ENCODE results near the gene LRRC74B. TPM values are rescaled to one million over a fixed set of nuclear protein-coding genes. Genes with fewer than 3 reads are reported as not detected.

LRRC74B gene
- polyA plus RNA-seq, 3 donors, result not detected

DNA sequence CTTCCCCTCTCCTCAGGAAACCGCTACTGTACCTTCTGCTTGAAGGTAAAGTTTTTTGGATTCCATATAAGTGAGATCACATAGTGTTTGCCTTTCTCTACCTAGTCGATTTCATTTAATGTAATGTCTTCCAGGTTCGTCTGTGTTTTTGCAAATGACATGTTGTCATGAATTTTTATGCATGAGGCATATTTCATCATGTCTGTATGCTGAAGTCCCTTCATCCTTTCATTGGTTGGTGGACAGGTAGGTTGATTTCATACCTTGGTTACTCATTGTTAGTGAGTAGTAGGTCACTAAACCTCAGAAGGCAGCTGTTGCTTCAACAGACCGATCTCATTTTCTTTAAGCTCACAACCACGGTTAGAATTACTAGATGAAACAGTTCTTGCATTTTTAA, 60.3 kb downstream of the LRRC74B start:
- Histone ChIP-seq H3K27me3 (ENCODE audit: control insufficient read depth in 2 of 2, insufficient read depth in 2 of 2, low read length in 2 of 2) (no peaks in the 10 kb centered on the region), H3K79me2 (ENCODE audit: insufficient read depth, low read length) (no peaks in the 10 kb centered on the region), H3K9me3 (replicated peaks in 1 of 2; ENCODE audit: control insufficient read depth in 1 of 2, insufficient read depth in 1 of 2, low read length in 2 of 2) (no peaks in the 10 kb centered on the region), H3K27ac (ENCODE audit: low read depth in 1 of 2, low read length in 2 of 2) (no peak overlapping the region), H3K36me3 (replicated peaks in 1 of 2; ENCODE audit: control insufficient read depth in 1 of 2, insufficient read depth in 2 of 2, low read length in 2 of 2) (no peaks in the 10 kb centered on the region), H3K4me1 (ENCODE audit: control insufficient read depth in 1 of 2, insufficient read depth in 2 of 2, low read length in 2 of 2) (peaks cover 4 to 6% of the 10 kb centered on the region in 2 donors), H3K4me3 (replicated peaks in 1 of 3; ENCODE audit: low read depth in 2 of 3, low read length in 3 of 3) (no peak overlapping the region), H2AFZ (ENCODE audit: insufficient read depth, low read depth, low read length, poor library complexity, severe bottlenecking) (no peak overlapping the region), H4K20me1 (ENCODE audit: insufficient read depth, low read length) (no peaks in the 10 kb centered on the region), H3K9ac (ENCODE audit: insufficient read depth, low read length, poor library complexity, severe bottlenecking) (no peak overlapping the region), H3K4me2 (replicated peaks; ENCODE audit: extremely low read depth, low read length, poor library complexity, severe bottlenecking) (no peak overlapping the region)
- Mint-ChIP-seq H3K4me1 (peaks cover 8% of the 10 kb centered on the region), H3K9me3 (no peaks in the 10 kb centered on the region), H3K36me3 (no peaks in the 10 kb centered on the region), H3K27ac (no peak overlapping the region), H3K27me3 (ENCODE audit: low read depth in 3 of 3) (peaks cover 7 to 23% (median 10%) of the 10 kb centered on the region in 3 donors), H3K4me3 (no peak overlapping the region)
- WGBS (ENCODE audit: insufficient coverage), result no CpG with 5 or more reads among the region's 5 CpGs
- TF ChIP-seq, protein P1, sequence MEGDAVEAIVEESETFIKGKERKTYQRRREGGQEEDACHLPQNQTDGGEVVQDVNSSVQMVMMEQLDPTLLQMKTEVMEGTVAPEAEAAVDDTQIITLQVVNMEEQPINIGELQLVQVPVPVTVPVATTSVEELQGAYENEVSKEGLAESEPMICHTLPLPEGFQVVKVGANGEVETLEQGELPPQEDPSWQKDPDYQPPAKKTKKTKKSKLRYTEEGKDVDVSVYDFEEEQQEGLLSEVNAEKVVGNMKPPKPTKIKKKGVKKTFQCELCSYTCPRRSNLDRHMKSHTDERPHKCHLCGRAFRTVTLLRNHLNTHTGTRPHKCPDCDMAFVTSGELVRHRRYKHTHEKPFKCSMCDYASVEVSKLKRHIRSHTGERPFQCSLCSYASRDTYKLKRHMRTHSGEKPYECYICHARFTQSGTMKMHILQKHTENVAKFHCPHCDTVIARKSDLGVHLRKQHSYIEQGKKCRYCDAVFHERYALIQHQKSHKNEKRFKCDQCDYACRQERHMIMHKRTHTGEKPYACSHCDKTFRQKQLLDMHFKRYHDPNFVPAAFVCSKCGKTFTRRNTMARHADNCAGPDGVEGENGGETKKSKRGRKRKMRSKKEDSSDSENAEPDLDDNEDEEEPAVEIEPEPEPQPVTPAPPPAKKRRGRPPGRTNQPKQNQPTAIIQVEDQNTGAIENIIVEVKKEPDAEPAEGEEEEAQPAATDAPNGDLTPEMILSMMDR (IDR thresholded peaks at IDR 0.05), result no peak
- intact Hi-C loops (cut with micrococcal nuclease), result no loop called here
- DNase-seq, result no peak

DNA sequence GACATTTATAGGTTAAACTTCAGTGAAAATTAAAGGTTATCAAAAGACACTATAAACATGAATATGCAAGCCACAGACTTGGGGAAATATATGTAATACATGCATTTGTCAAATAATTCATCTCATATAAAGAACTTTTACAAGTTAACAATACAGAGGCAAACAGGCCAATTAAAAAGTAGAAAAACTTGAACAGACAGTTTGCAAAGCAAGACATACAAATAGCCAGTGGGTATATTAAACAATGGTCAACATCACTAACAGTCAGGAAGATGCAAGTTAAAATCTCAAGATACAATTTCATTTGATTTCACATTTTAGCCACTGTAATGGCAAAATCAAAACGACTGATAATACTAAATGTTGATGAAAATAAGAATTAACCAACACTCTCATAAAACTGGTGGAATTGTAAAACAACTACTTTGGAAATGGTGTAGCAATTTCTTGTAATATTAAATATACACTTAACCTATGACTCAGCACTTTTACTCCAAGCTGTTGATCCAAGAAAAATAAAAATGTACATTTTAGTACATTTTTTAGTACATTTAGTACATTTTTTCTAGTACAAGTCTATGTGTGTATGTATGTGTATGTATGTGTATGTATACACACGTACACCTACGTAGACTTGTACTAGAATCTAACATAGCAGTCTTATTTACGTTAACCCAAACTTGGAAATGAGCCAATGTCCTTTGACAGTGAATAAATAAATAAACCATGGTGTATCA, 62.8 kb downstream of the LRRC74B start:
- H3K4me3 Mint-ChIP-seq, result no peak overlapping the region
- no peak for DNase-seq
- H3K36me3 ChIP-seq (replicated peaks in 1 of 2; ENCODE audit: control insufficient read depth in 1 of 2, insufficient read depth in 2 of 2, low read length in 2 of 2), result no peaks in the 10 kb centered on the region
- no peaks in the 10 kb centered on the region for H3K36me3 Mint-ChIP-seq
- no peak overlapping the region for H2AFZ ChIP-seq (ENCODE audit: insufficient read depth, low read depth, low read length, poor library complexity, severe bottlenecking)
- no peak overlapping the region for H3K27ac ChIP-seq (ENCODE audit: low read depth in 1 of 2, low read length in 2 of 2)
- H3K4me1 Mint-ChIP-seq, result no peaks in the 10 kb centered on the region
- no peak overlapping the region for H3K4me3 ChIP-seq (replicated peaks in 1 of 3; ENCODE audit: low read depth in 2 of 3, low read length in 3 of 3)
- intact Hi-C loops (cut with micrococcal nuclease), result no loop called here
- no peak overlapping the region for H3K9ac ChIP-seq (ENCODE audit: insufficient read depth, low read length, poor library complexity, severe bottlenecking)
- no peak overlapping the region for H3K4me2 ChIP-seq (replicated peaks; ENCODE audit: extremely low read depth, low read length, poor library complexity, severe bottlenecking)
- H3K79me2 ChIP-seq (ENCODE audit: insufficient read depth, low read length), result no peaks in the 10 kb centered on the region
- H3K27ac Mint-ChIP-seq, result no peak overlapping the region
- TF ChIP-seq, protein P1 (IDR thresholded peaks at IDR 0.05), result no peak
- H3K27me3 Mint-ChIP-seq (ENCODE audit: low read depth in 3 of 3), result peaks cover 2 to 7% (median 5%) of the 10 kb centered on the region in 3 donors
- no peaks in the 10 kb centered on the region for H3K9me3 ChIP-seq (replicated peaks in 1 of 2; ENCODE audit: control insufficient read depth in 1 of 2, insufficient read depth in 1 of 2, low read length in 2 of 2)
- WGBS (ENCODE audit: insufficient coverage), result no CpG with 5 or more reads among the region's 4 CpGs
- H3K27me3 ChIP-seq (ENCODE audit: control insufficient read depth in 2 of 2, insufficient read depth in 2 of 2, low read length in 2 of 2), result no peaks in the 10 kb centered on the region
- no peaks in the 10 kb centered on the region for H3K4me1 ChIP-seq (ENCODE audit: control insufficient read depth in 1 of 2, insufficient read depth in 2 of 2, low read length in 2 of 2)
- no peaks in the 10 kb centered on the region for H4K20me1 ChIP-seq (ENCODE audit: insufficient read depth, low read length)
- no peaks in the 10 kb centered on the region for H3K9me3 Mint-ChIP-seq

Small RNA genes lying within 50 kb of the gene (small RNA-seq; reads per million reads assigned to genes)
- gene MIR649 (ENCODE audit: insufficient read length, low read depth), result not detected

Other genes with a start within 250 kb of the LRRC74B start
- gene PI4KA, start 187.1 kb upstream of the LRRC74B start, polyA plus RNA-seq, result 10 to 100 TPM; 22.8 to 74.4 (median 38.2) TPM
- 10 to 100 TPM; 22.3 to 32.8 (median 28.9) TPM for gene SNAP29, start 186.9 kb upstream of the LRRC74B start, polyA plus RNA-seq
- 10 to 100 TPM; 26.0 to 37.5 (median 29.4) TPM for gene CRKL, start 128.5 kb upstream of the LRRC74B start, polyA plus RNA-seq
- 10 to 100 TPM in 1 of 3 donors, 1 to 10 TPM in 2; 2.1 to 40.9 (median 2.3) TPM for gene AIFM3, start 78.7 kb upstream of the LRRC74B start, polyA plus RNA-seq
- 10 to 100 TPM in 2 of 3 donors, 1 to 10 TPM in 1; 7.1 to 63.3 (median 11.5) TPM for gene LZTR1, start 63.6 kb upstream of the LRRC74B start, polyA plus RNA-seq
- gene THAP7, start 43.8 kb upstream of the LRRC74B start, polyA plus RNA-seq, result 10 to 100 TPM; 18.4 to 22.9 (median 19.8) TPM
- not detected for gene P2RX6, start 30.8 kb upstream of the LRRC74B start, polyA plus RNA-seq
- not detected for gene SLC7A4, start 13.4 kb upstream of the LRRC74B start, polyA plus RNA-seq

All from CD14-positive monocyte (primary cell).